Choroid plexus epithelial cell (primary cell): ENCODE measurements around the gene TXNDC2.
A peak's percentile ranks its signal among the peaks of the same experiment; 100 is the strongest.

Experiments used
- DNase-seq: peaks from one replicate; pipeline ENCODE4 v3.0.0-alpha.2; 2010; ENCODE audit warnings: low read depth
- H3K4me3 ChIP-seq: 2 replicates; pipeline ENCODE4 v1.5.1; 2011; ENCODE audit warnings: low read depth, mild to moderate bottlenecking, control low read depth, low read length, moderate library complexity
- CTCF ChIP-seq: conservative IDR thresholded peaks from 2 replicates; pipeline ENCODE4 v1.5.1; 2011; ENCODE audit warnings: low read depth, mild to moderate bottlenecking, control low read depth, inconsistent platforms, low read length, moderate library complexity

The TXNDC2 gene

GRCh38 chr18:9916808-9917207 lies 31.0 kb downstream of the TXNDC2 start:
- no peak for DNase-seq
- H3K4me3 ChIP-seq = peak overlapping the region; percentile 89
- TF ChIP-seq CTCF = no peak

GRCh38 chr18:9918016-9918680 lies 32.4 kb downstream of the TXNDC2 start:
- no peak overlapping the region for H3K4me3 ChIP-seq
- no peak for TF ChIP-seq CTCF

GRCh38 chr18:9919564-9920232 lies 33.9 kb downstream of the TXNDC2 start:
- DNase-seq = no peak
- TF ChIP-seq CTCF = no peak
- no peak overlapping the region for H3K4me3 ChIP-seq

More at GRCh38 chr18:9918016-9918680, 32.4 kb downstream of the TXNDC2 start:
- DNase-seq = peak; percentile 51

GRCh38 chr18:9922592-9923311 lies 37.0 kb downstream of the TXNDC2 start:
- DNase-seq = no peak
- H3K4me3 ChIP-seq = no peak overlapping the region
- no peak for TF ChIP-seq CTCF

GRCh38 chr18:9924371-9924943 lies 38.7 kb downstream of the TXNDC2 start:
- DNase-seq = no peak
- H3K4me3 ChIP-seq = no peak overlapping the region
- TF ChIP-seq CTCF = no peak

GRCh38 chr18:9925369-9925768 lies 39.6 kb downstream of the TXNDC2 start:
- DNase-seq = peak; percentile 27
- no peak overlapping the region for H3K4me3 ChIP-seq
- no peak for TF ChIP-seq CTCF
